Epithelial cell of esophagus (primary cell): Measurements from ENCODE around the gene ALDH5A1.

ENCODE experiments used
- DNase-seq: peaks from one replicate; pipeline ENCODE4 v3.0.0; 2010; ENCODE audit warnings: low read depth
- H3K4me3 ChIP-seq: 2 replicates; pipeline ENCODE4 v1.5.1; 2011; ENCODE audit warnings: mild to moderate bottlenecking, low read length, control low read depth
- TF ChIP-seq, protein P1 (sequence below): IDR thresholded peaks from 2 replicates; pipeline ENCODE4 v1.5.1; 2011; ENCODE audit warnings: low read depth, mild to moderate bottlenecking, low read length, control low read depth, inconsistent platforms; ENCODE audit not compliant: insufficient read depth; ENCODE audit errors: missing control alignments

ALDH5A1 gene

DNA sequence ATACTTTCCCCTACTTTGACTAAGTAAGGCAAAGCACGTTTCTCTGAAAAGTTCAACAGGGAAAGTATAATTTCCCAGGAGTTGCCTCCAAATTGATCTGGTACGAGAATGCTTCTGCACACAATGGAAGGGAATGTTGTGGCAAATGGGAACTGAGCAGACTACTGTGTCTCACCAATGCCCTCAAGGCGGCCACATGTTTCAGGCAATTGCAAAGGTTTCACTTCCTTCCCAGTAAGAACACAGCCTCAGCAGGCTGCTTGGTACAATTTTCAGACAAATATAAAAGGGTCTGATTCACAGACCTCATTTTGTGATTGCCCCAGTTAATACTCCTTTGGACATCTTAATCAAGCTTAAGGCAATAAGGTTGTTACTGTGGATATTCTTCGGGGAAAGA is 80.0 kb downstream of the ALDH5A1 start:
- no peak overlapping the region for H3K4me3 ChIP-seq
- peak; percentile 66 for DNase-seq
- TF ChIP-seq, protein P1, sequence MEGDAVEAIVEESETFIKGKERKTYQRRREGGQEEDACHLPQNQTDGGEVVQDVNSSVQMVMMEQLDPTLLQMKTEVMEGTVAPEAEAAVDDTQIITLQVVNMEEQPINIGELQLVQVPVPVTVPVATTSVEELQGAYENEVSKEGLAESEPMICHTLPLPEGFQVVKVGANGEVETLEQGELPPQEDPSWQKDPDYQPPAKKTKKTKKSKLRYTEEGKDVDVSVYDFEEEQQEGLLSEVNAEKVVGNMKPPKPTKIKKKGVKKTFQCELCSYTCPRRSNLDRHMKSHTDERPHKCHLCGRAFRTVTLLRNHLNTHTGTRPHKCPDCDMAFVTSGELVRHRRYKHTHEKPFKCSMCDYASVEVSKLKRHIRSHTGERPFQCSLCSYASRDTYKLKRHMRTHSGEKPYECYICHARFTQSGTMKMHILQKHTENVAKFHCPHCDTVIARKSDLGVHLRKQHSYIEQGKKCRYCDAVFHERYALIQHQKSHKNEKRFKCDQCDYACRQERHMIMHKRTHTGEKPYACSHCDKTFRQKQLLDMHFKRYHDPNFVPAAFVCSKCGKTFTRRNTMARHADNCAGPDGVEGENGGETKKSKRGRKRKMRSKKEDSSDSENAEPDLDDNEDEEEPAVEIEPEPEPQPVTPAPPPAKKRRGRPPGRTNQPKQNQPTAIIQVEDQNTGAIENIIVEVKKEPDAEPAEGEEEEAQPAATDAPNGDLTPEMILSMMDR: no peak

DNA sequence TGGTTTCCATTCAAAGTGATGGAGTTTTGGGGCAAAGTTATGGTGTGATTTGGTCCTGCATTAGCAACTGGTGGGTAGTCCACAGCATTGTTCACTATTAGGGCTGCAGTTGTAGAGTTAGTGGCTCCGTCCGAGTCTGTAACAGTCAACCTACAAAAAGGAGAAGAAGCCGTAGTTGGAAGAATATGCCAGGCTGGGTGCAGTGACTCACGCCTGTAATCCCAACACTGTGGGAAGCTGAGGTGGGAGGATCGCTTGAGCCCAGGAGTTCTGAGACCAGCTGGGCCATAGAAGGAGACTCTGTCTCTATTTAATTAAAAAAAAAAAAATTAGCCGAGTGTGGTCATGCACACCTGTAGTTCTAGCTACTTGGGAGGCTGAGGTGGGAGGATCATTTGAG is 81.7 kb downstream of the ALDH5A1 start:
- DNase-seq: no peak
- no peak overlapping the region for H3K4me3 ChIP-seq

DNA sequence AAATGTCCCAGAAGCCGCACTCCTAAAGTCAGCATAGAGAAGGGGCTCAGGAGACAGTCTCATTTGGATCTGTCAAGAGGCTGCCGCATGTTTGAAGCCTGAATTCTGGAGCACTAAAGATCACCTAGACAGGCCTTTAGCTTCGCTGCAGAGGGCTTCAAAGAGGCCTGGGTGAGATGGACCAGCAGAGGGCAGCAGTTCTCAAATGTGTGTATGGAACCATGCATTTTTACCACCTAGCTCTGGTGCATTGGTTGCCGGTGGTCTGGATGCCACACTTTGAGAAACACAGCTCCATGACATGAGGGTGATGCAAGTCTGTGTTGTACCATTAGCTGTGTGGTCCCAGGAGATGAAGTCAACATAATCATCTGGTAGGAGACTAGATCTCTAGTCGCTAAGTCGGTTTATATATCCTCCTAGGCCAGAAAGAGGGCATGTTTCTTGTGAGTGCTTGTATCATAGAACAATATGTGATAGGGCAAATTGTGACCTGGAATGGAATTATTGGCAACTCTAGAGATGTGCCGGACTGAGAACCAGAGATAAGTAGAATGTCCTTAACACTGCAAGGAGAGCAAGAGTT is 86.4 kb downstream of the ALDH5A1 start:
- DNase-seq: peak; percentile 72
- H3K4me3 ChIP-seq: no peak overlapping the region
- TF ChIP-seq, protein P1: peak; percentile 92

More for the DNA sequence above, 81.7 kb downstream of the ALDH5A1 start:
- TF ChIP-seq, protein P1: no peak

DNA sequence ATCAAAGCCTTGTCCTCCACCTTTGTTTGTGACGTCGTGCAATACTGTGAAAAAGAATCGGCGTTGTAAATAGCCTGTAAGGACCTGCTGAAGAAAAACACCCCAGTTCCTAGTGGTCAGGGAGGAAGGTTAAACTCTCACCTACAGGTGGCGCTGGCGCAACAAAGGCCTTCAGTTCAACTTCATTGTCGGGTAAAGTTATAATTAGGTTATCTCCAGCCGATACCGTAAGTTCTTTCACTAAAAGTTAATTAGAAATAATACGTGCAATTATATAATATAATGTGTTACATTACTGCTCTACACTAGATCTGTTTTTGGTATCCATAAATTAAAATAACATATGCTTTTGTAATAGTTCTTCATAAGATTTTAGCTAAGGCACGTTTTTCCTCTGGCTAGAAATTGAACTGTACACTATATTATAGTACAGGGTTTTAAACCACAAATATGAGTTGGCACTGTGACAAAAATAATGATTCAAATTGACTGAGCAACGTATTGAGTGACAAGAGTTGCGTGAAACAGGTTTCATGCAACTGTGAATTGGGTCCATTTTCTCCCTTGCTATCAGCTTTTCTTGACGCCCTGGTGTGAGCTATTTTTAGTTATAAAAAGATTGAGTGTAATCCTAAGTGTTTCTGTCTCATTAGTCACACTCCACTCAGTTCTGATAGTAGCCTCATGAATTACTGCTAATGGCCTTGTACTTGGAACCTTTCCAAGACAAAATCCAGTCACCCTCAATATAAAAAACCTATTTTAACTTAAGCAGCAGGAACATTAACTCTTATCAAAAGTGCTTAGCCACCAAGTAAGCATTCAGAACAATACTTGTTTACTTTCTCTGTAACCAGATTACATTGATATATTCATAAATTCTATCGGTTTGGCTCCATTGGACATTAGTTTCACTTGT is 89.0 kb downstream of the ALDH5A1 start:
- peak; percentile 71 for DNase-seq
- H3K4me3 ChIP-seq: no peak overlapping the region
- TF ChIP-seq, protein P1: peak; percentile 79

DNA sequence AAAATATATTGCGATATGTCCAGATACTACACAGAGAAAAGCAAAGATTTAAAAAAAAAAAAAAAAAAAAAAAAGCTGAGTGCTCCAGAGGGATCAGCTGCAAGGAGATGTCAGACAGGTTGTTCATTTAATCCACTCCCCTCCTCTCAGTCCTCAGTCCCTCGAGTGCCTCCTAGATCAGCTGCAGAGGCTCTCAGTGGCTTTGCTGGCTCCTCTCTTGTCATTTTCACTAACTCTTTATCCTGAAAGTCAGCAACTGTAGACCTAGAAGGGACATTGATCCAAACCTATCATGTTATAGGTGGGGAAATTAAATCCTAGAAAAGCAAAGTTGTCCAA is 89.6 kb downstream of the ALDH5A1 start:
- no peak for DNase-seq
- TF ChIP-seq, protein P1: no peak
- no peak overlapping the region for H3K4me3 ChIP-seq
